GM18502 (cell line): Measurements from ENCODE around the gene CDC42EP2.
"Not testable (repeated sequence)": the region's sequence is repeated elsewhere in the genome, so short reads cannot be mapped to it uniquely, and the experiment has no call there.

Experiments used
- ATAC-seq: cut with Tn5 transposase; IDR thresholded peaks from one replicate; pipeline ENCODE4 v1.9.1; 2021; ENCODE audit warnings: mild to moderate bottlenecking; ENCODE audit not compliant: unreplicated experiment, poor library complexity

CDC42EP2 gene

GRCh38 chr11:65317025-65317786 is 2.5 kb downstream of the CDC42EP2 start:
- ATAC-seq, result no peak

GRCh38 chr11:65320386-65321075 is 5.9 kb downstream of the CDC42EP2 start:
- no peak for ATAC-seq

- no peak for ATAC-seq
Measured at GRCh38 chr11:65321076-65321475, 6.4 kb downstream of the CDC42EP2 start.

- ATAC-seq, result no peak
Measured at GRCh38 chr11:65321828-65322485, 7.3 kb downstream of the CDC42EP2 start.

GRCh38 chr11:65323813-65324212 is 9.1 kb downstream of the CDC42EP2 start:
- ATAC-seq, result no peak

GRCh38 chr11:65325435-65325834 is 10.8 kb downstream of the CDC42EP2 start:
- ATAC-seq, result no peak

- ATAC-seq, result no peak
Measured at GRCh38 chr11:65327021-65327420, 12.4 kb downstream of the CDC42EP2 start.

- no peak for ATAC-seq
Measured at GRCh38 chr11:65329478-65329877, 14.8 kb downstream of the CDC42EP2 start.

GRCh38 chr11:65329944-65330403 is 15.3 kb downstream of the CDC42EP2 start:
- ATAC-seq, result no peak

- no peak for ATAC-seq
Measured at GRCh38 chr11:65330544-65330943, 15.9 kb downstream of the CDC42EP2 start.

GRCh38 chr11:65332591-65332990 is 17.9 kb downstream of the CDC42EP2 start:
- ATAC-seq, result not testable (repeated sequence)

- no peak for ATAC-seq
Measured at GRCh38 chr11:65334696-65335295, 20.1 kb downstream of the CDC42EP2 start.

- no peak for ATAC-seq
Measured at GRCh38 chr11:65338676-65339075, 24.0 kb downstream of the CDC42EP2 start.

- ATAC-seq, result no peak
Measured at GRCh38 chr11:65340226-65340625, 25.6 kb downstream of the CDC42EP2 start.

- ATAC-seq, result no peak
Measured at GRCh38 chr11:65341856-65342255, 27.2 kb downstream of the CDC42EP2 start.

GRCh38 chr11:65351511-65351910 is 36.8 kb downstream of the CDC42EP2 start:
- no peak for ATAC-seq

GRCh38 chr11:65352783-65353182 is 38.1 kb downstream of the CDC42EP2 start:
- no peak for ATAC-seq

GRCh38 chr11:65353376-65353775 is 38.7 kb downstream of the CDC42EP2 start:
- ATAC-seq, result no peak

GRCh38 chr11:65353900-65354264 is 39.2 kb downstream of the CDC42EP2 start:
- no peak for ATAC-seq

GRCh38 chr11:65354265-65355012 is 39.8 kb downstream of the CDC42EP2 start, which contains the start of gene TIGD3:
TIGD3 (plus strand) TSS chr11:65354751; CDS start chr11:65355809, 1,058 bp downstream.
- peak; percentile 84 for ATAC-seq
